Naive thymus-derived CD8-positive, alpha-beta T cell (primary cell): Measurements from ENCODE around the gene ADGRA3. TPM values are rescaled to one million over a fixed set of nuclear protein-coding genes. Genes with fewer than 3 reads are reported as not detected.
"Not testable (repeated sequence)": the region's sequence is repeated elsewhere in the genome, so short reads cannot be mapped to it uniquely, and the experiment has no call there.

Experiments used
- ATAC-seq, 2 donors: fragments of 150-1000 bp; cut with Tn5 transposase in 1 of 2; sonication (Bioruptor Pico), chemical (Tn5 transposase) in 1 of 2; 1 replicate in 1 of 2; 2 replicates in 1 of 2; pipeline ENCODE4 v1.10.0; 2021; ENCODE audit warnings: mild to moderate bottlenecking in 2 of 2, moderate library complexity in 2 of 2
- POLR2A ChIA-PET: fragments of 350-600 bp; sonication (Branson Sonifier 250); formaldehyde crosslinking; loops from one replicate; lab custom pipeline; 2021; ENCODE audit warnings: antibody characterized with exemption; lab: Charles Lee
- DNase-seq, 10 donors: peaks; one replicate each; pipeline versions ENCODE4 v3.0.0 to v3.0.0-alpha.2; 2020 to 2022
- H3K27ac Mint-ChIP-seq, 10 donors: one replicate each; pipeline ENCODE4 v1.8.0; 2020 to 2022; ENCODE audit warnings: mild to moderate bottlenecking in 10 of 10, mixed read lengths in 10 of 10, moderate library complexity in 4 of 10, inconsistent platforms in 1 of 10
- H3K27me3 Mint-ChIP-seq, 5 donors: one replicate each; pipeline ENCODE4 v1.8.0; 2021 to 2022; ENCODE audit warnings: mixed read lengths in 5 of 5
- H3K36me3 Mint-ChIP-seq, 3 donors: one replicate each; pipeline ENCODE4 v1.8.0; 2020 to 2022; ENCODE audit warnings: mixed read lengths in 3 of 3, mild to moderate bottlenecking in 2 of 3, inconsistent platforms in 1 of 3
- H3K4me1 Mint-ChIP-seq, 4 donors: one replicate each; pipeline ENCODE4 v1.8.0; 2021 to 2022; ENCODE audit warnings: mixed read lengths in 4 of 4
- H3K4me3 Mint-ChIP-seq, 10 donors: one replicate each; pipeline ENCODE4 v1.8.0; 2020 to 2022; ENCODE audit warnings: mild to moderate bottlenecking in 10 of 10, mixed read lengths in 10 of 10, moderate library complexity in 6 of 10, inconsistent platforms in 1 of 10
- H3K9me3 Mint-ChIP-seq, 9 donors: one replicate each; pipeline ENCODE4 v1.8.0; 2020 to 2022; ENCODE audit warnings: mixed read lengths in 9 of 9, mild to moderate bottlenecking in 3 of 9, inconsistent platforms in 1 of 9, moderate library complexity in 1 of 9
- polyA plus RNA-seq, 3 donors: library from polyadenylated mRNA; unstranded; fragments of 300-500 nt; fragmentation: Illumina TruSeq; gene quantifications; one replicate each; pipeline ENCODE4 v1.2.3, GENCODE V29; 2021
- total RNA-seq, 8 experiments: library from RNA in 2 of 8; stranded (reverse) in 2 of 8; gene quantifications; one replicate each; pipeline ENCODE4 v1.2.3 and lab custom pipeline; 2021 to 2026

The ADGRA3 gene
- total and polyA plus RNA-seq, 5 experiments from 2014 or later = 0.41 to 2.1 (median 1.7) TPM

DNA sequence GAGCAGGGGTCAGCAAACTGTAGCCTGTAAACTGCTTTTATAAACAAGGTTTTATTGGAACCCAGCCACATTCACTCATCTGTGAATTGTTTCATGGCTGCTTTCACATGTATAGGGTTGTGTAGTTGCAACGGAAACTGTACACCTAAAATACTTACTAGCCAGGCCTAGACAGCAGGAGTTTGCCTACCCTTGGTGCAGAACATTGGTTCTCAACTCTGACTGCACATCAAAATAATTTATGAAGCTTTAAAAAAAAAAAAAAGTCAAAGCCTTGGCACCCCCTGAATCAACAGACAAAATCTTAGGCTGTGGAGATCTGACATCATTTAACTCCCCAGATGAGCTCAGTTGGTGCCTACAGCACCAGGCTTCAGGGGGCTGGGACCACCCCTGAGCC is 27.8 kb downstream of the ADGRA3 start:
- H3K36me3 Mint-ChIP-seq = no peaks in the 10 kb centered on the region
- H3K4me1 Mint-ChIP-seq = peaks cover 11 to 17% (median 13%) of the 10 kb centered on the region in 4 donors
- ATAC-seq (no peak), DNase-seq (no peak)
- H3K27ac Mint-ChIP-seq = no peak overlapping the region
- H3K4me3 Mint-ChIP-seq = no peak overlapping the region
- no peaks in the 10 kb centered on the region for H3K27me3 Mint-ChIP-seq
- H3K9me3 Mint-ChIP-seq = peaks cover 0 to 8% (median 0%) of the 10 kb centered on the region in 9 donors
- POLR2A ChIA-PET = no interaction called here

DNA sequence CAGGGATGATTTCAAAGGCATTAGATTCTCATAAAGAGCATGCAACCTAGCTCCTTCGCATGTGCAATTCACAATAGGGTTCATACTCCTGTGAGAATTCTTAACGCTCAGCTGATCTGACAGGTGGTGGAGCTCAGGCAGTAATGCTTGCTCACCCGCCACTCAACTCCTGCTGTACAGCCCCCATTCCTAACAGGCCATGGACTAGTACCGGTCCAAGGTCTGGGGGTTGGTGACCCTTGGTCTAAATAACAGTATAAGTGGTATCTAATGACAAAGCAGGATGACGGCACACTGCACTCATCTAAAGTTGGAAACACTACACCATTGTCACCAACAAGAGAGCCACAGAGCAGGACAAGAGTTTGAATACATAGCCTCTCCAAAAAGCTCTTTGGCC is 28.5 kb downstream of the ADGRA3 start:
- Mint-ChIP-seq H3K27ac (no peak overlapping the region), H3K36me3 (no peaks in the 10 kb centered on the region), H3K9me3 (peaks cover 0 to 8% (median 0%) of the 10 kb centered on the region in 9 donors), H3K4me3 (no peak overlapping the region), H3K27me3 (no peaks in the 10 kb centered on the region), H3K4me1 (peaks cover 11 to 19% (median 15%) of the 10 kb centered on the region in 4 donors)
- no peak for ATAC-seq
- DNase-seq = no peak
- POLR2A ChIA-PET = no interaction called here

DNA sequence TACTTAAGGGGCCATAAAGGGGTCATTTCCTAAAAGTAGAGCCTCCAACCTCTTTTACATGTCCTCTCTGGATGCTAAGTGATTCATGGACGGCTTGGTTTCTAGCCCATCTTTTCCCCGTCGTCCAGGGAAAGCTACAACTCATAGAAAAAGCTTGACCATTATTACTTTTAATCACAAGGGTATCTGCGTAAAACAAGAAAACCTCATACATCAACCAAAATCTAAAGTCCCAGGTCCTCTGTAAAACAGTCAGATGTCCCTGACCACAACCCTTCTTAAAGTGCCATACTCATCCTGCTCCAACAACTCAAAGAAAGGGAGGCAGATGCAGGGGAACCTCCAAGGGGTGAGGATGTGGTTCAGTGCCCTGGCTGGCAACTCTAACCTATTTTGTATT is 29.6 kb downstream of the ADGRA3 start:
- Mint-ChIP-seq H3K36me3 (no peaks in the 10 kb centered on the region), H3K27ac (no peak overlapping the region), H3K4me3 (no peak overlapping the region), H3K27me3 (no peaks in the 10 kb centered on the region), H3K9me3 (peaks cover 0 to 8% (median 0%) of the 10 kb centered on the region in 9 donors), H3K4me1 (peaks cover 11 to 19% (median 15%) of the 10 kb centered on the region in 4 donors)
- ATAC-seq = no peak
- no peak for DNase-seq
- POLR2A ChIA-PET = no interaction called here

DNA sequence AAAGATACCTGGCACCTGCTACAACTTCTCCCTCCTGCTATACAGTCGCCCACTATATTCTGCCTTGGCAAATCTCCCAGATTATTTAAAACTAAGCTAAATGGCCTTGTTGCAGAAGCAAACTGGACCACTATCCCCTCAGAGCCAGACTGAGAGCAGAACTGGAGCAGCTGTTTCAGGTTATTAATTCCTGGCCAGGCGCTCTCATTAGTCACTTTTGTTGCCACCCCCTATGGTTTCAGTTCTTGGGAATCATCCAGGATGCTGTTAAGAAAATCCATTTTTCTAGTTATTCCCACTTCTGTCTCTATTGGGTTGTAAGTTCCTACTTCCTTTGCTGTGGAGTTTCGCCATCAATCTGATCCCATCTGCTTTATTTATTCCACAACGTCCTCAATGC is 30.1 kb downstream of the ADGRA3 start:
- Mint-ChIP-seq H3K27me3 (no peaks in the 10 kb centered on the region), H3K27ac (peak overlapping the region in 1 of 10 donors; percentile 10), H3K4me3 (no peak overlapping the region), H3K9me3 (peaks cover 0 to 8% (median 0%) of the 10 kb centered on the region in 9 donors), H3K4me1 (peaks cover 11 to 23% (median 16%) of the 10 kb centered on the region in 4 donors), H3K36me3 (no peaks in the 10 kb centered on the region)
- DNase-seq (no peak), ATAC-seq (no peak)
- POLR2A ChIA-PET = no interaction called here

DNA sequence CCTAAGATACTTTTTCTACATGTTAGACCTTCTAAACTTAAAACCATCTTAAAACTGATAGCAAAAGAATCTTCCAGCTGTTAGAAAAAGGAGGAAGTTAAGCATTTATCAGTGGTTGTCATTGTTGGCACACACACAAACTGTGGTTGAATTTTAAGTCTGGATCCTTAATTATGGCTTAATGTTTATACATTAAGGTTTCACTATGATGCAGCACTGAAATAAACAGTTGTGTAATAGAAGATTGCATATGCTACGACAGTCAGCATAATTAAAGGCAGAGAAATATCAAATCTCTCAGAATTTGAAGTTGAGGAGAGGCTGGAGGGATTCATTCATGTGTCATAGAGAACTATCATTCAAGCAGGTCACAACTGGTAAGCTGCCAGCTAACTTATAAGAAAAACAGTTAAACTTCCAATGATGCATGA is 32.3 kb downstream of the ADGRA3 start:
- DNase-seq (no peak), ATAC-seq (no peak)
- H3K9me3 Mint-ChIP-seq = peaks cover 0 to 5% (median 0%) of the 10 kb centered on the region in 9 donors
- no peak overlapping the region for H3K4me3 Mint-ChIP-seq
- H3K36me3 Mint-ChIP-seq = no peaks in the 10 kb centered on the region
- H3K4me1 Mint-ChIP-seq = peaks cover 11 to 24% (median 17%) of the 10 kb centered on the region in 4 donors
- peak overlapping the region in 1 of 10 donors; percentile 15 for H3K27ac Mint-ChIP-seq
- POLR2A ChIA-PET = no interaction called here
- no peaks in the 10 kb centered on the region for H3K27me3 Mint-ChIP-seq

DNA sequence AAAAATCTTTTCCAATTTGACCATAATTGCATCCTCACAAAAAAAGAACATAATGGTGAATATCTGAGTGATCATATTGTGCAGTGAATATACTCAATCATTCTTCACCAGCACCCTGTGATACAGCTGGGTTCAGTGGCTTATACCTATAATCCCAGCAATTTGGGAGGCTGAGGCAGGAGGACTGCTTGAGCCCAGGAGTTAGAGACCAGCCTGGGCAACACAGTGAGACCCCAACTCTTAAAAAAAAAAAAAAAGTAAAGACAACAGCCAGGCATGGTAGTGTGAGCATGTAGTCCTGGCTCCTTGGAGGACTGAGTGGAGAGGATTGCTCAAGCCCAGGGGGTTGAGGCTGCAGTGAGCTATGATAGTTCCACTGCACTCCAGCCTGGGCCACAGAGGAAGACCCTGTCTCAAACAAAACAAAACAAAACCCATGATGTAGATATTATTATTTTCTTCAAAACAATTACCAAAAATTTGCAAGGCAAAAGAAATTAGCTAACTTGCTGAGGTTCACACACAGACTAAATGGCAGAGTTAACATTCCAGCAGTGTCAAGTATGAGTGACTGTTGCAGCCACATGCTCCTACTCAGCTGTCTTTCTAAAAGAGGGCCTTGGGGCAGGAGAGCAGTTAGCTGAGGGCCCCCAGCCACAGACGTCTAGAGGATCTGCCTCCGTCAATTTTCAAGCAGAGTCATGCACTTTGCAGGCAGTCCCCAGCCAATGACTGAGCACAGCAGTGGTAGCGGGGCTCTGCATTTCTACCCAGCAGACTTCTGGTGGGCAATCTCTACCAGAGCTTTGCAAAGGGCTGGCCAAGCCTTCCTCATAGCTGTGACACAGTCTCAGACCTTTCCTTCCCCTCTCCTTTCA is 33.4 kb downstream of the ADGRA3 start:
- POLR2A ChIA-PET = no interaction called here
- peaks cover 0 to 4% (median 0%) of the 10 kb centered on the region in 9 donors for H3K9me3 Mint-ChIP-seq
- no peaks in the 10 kb centered on the region for H3K27me3 Mint-ChIP-seq
- peaks cover 11 to 26% (median 18%) of the 10 kb centered on the region in 4 donors for H3K4me1 Mint-ChIP-seq
- DNase-seq (no peak), ATAC-seq (no peak)
- peak overlapping the region in 3 of 10 donors; percentile 15 to 29 (median 27) for H3K27ac Mint-ChIP-seq
- no peaks in the 10 kb centered on the region for H3K36me3 Mint-ChIP-seq
- no peak overlapping the region for H3K4me3 Mint-ChIP-seq

DNA sequence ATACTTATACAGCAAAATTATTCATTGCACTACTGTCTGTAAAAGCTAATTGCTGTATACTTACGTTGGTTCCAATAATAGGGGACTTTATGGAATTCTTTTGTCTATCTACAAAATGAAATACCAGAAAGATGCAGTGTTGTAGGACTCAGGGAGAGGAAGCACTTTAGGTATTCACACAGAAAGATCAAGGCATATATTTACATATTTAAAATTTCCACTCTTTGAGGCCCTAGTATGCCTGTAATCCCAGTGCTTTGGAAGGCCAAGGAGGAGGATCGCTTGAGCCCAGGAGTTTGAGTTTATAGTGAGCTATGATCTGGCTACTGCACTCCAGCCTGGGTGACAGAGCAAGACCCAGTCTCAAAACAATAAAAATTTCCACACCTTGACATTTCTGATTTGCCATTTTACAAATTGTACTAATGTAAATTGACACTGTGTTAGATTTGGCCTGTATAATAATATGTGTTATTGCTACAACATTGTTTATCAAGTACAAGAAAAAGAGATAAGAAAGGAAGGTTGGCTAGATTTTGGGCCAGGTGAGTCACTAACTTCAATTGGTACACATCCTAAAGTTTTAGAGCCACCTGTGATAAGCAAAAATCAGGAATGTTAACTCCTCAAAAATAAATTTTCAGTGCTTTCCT is 35.1 kb downstream of the ADGRA3 start:
- no peaks in the 10 kb centered on the region for H3K36me3 Mint-ChIP-seq
- H3K4me3 Mint-ChIP-seq = no peak overlapping the region

DNA sequence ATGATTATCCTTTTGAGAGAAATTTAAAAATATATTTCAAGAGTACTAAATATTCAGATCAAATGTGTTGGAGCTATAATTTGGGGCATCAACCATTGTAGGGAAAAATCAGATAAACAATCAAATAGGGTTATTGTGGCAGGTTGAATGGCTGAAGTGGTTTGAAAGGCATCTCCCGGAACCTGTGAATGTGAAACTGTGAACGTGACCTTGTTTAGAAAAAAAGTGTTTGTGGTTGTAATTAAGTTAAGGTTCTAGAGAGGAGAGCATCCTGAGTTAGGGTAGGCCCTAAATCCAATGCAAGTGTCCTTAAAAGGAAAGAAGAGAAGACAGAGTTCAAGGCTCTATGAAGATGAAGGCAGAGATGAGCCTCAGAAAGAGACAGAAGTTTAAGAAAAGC is 37.4 kb downstream of the ADGRA3 start:
- Mint-ChIP-seq H3K27ac (no peak overlapping the region), H3K9me3 (peaks cover 0 to 4% (median 0%) of the 10 kb centered on the region in 9 donors), H3K36me3 (no peaks in the 10 kb centered on the region), H3K4me1 (peaks cover 0 to 14% (median 6%) of the 10 kb centered on the region in 4 donors), H3K4me3 (peak overlapping the region in 1 of 10 donors; percentile 46), H3K27me3 (no peaks in the 10 kb centered on the region)
- ATAC-seq = no peak
- DNase-seq = no peak
- POLR2A ChIA-PET = no interaction called here

More for the DNA sequence above, 35.1 kb downstream of the ADGRA3 start:
- H3K9me3 Mint-ChIP-seq = peaks cover 0 to 4% (median 0%) of the 10 kb centered on the region in 9 donors
- H3K27ac Mint-ChIP-seq = peak overlapping the region in 2 of 10 donors; percentile 39 to 46
- H3K27me3 Mint-ChIP-seq = no peaks in the 10 kb centered on the region
- ATAC-seq = no peak
- DNase-seq = no peak
- POLR2A ChIA-PET = no interaction called here
- peaks cover 11 to 26% (median 18%) of the 10 kb centered on the region in 4 donors for H3K4me1 Mint-ChIP-seq

DNA sequence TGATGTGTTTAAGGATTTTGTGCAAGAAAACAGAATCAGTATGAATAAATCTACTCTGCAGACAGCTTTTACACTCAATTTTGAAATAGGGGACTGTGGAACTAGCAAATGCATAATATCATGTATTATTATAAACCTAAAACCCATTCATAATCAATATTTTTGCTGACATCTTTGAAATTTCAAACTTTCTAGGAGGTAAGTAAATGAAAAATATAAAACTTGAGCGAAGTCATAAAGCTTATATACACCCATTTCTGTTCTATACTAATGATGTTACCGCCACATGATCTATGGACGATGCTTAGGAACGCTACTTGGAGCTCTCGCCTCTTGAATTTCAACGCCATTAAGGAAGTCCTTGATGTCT is 38.1 kb downstream of the ADGRA3 start:
- H3K4me1 Mint-ChIP-seq = peaks cover 0 to 10% (median 4%) of the 10 kb centered on the region in 4 donors
- no peak for ATAC-seq
- POLR2A ChIA-PET = no interaction called here

DNA sequence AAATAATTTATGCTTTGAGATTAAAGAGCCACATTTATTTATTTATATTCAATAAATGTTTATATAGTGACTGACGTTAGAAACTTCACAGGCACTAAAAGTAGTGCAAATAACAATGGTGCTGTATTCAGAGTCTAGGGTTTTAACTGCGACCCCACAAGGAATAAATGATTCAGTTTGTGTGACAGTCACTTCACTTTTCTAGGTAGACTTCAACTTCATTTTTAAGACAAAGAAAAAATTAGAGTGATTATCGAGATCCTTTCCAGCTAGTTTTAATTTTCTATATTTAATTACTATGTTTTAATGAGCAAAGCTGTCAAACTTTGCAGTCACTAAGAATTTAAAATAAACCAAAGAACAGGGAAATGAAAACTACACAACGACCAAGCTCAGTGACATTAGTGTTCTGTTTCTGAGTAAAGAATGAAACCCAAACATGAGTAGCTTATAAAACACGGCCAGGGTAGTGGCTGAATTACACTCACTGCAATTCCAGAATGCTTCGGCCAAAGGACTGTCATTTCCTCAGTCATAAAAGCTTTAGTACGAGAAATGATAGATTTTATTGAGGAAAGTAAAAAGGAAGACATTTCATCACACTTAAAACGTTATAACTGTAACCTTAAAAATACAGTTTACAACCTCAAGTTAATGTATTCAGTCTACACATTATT is 38.6 kb downstream of the ADGRA3 start:
- no peaks in the 10 kb centered on the region for H3K27me3 Mint-ChIP-seq
- ATAC-seq (no peak), DNase-seq (no peak)
- H3K4me1 Mint-ChIP-seq = peaks cover 0 to 10% (median 4%) of the 10 kb centered on the region in 4 donors
- no peak overlapping the region for H3K27ac Mint-ChIP-seq
- H3K36me3 Mint-ChIP-seq = peaks cover 0 to 3% (median 0%) of the 10 kb centered on the region in 3 donors
- H3K4me3 Mint-ChIP-seq = no peak overlapping the region
- H3K9me3 Mint-ChIP-seq = peaks cover 0 to 4% (median 0%) of the 10 kb centered on the region in 9 donors
- POLR2A ChIA-PET = no interaction called here

More for the DNA sequence above, 38.1 kb downstream of the ADGRA3 start:
- Mint-ChIP-seq H3K4me3 (no peak overlapping the region), H3K27me3 (no peaks in the 10 kb centered on the region), H3K36me3 (no peaks in the 10 kb centered on the region), H3K9me3 (peaks cover 0 to 4% (median 0%) of the 10 kb centered on the region in 9 donors), H3K27ac (no peak overlapping the region)
- no peak for DNase-seq

DNA sequence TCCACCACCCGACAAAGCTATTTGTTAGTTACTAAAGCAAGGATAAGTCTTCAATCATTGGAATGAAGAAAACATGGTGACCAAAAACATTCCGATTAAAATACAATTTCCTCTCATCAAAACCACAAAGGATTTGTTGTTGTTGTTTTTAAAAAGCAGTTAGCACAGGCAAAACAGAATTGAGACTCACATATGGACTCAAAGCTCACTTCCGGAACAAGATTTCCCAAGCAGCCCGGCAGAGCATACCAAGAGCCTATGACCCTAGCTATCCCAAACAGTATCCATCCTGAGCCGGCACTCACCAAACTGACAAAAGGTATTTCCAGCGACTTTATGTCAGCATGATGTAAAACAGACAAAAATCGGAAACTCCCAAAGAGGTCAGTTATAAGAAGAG is 39.9 kb downstream of the ADGRA3 start:
- no peak for ATAC-seq
- Mint-ChIP-seq H3K4me1 (peaks cover 0 to 6% (median 4%) of the 10 kb centered on the region in 4 donors), H3K4me3 (no peak overlapping the region), H3K27ac (no peak overlapping the region), H3K9me3 (peaks cover 0 to 4% (median 0%) of the 10 kb centered on the region in 9 donors), H3K36me3 (peaks cover 0 to 3% (median 0%) of the 10 kb centered on the region in 3 donors), H3K27me3 (no peaks in the 10 kb centered on the region)
- POLR2A ChIA-PET = no interaction called here
- DNase-seq = no peak

DNA sequence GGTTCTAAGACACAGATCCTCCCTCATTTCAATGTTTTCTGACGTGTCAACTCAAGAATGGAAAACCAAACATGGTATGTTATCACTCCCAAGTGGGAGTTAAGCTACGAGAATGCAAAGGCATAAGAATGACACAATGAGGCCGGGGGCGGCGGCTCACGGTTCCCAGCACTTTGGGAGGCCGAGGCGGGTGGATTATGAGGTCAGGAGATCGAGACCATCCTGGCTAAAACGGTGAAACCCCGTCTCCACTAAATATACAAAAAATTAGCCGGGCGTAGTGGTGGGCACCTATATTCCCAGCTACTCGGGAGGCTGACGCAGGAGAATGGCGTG is 40.6 kb downstream of the ADGRA3 start:
- H3K27ac Mint-ChIP-seq, H3K4me1 Mint-ChIP-seq, H3K9me3 Mint-ChIP-seq, DNase-seq, H3K36me3 Mint-ChIP-seq, H3K27me3 Mint-ChIP-seq, H3K4me3 Mint-ChIP-seq, POLR2A ChIA-PET, ATAC-seq: not testable (repeated sequence)
